Activated T-cell treated with anti-CD3 and anti-CD28 coated beads, Interleukin-2, amount 50 U/mL, for 72 hours (primary cell): Measurements from ENCODE around the gene FAM168A. TPM values are rescaled to one million over a fixed set of nuclear protein-coding genes. Genes with fewer than 3 reads are reported as not detected.

Experiments
- ATAC-seq, 2 donors: fragments of 150-1000 bp; cut with Tn5 transposase; replicated peaks in 1 of 2; 2 replicates each; pipeline ENCODE4 v1.10.0; 2021; ENCODE audit warnings: moderate library complexity in 2 of 2, mild to moderate bottlenecking in 1 of 2
- DNase-seq, 2 donors: peaks; one replicate each; pipeline ENCODE4 v3.0.0; 2021 to 2022; ENCODE audit warnings: mixed read lengths in 1 of 2
- H3K27ac Mint-ChIP-seq: one replicate; pipeline ENCODE4 v1.8.0; 2022; ENCODE audit warnings: mild to moderate bottlenecking, moderate library complexity, mixed read lengths
- H3K27me3 Mint-ChIP-seq: one replicate; pipeline ENCODE4 v1.8.0; 2022; ENCODE audit warnings: low read depth, mixed read lengths
- H3K36me3 Mint-ChIP-seq, 2 donors: one replicate each; pipeline ENCODE4 v1.8.0; 2022; ENCODE audit warnings: mixed read lengths in 2 of 2, mild to moderate bottlenecking in 1 of 2; ENCODE audit not compliant: insufficient read depth in 2 of 2
- H3K4me1 Mint-ChIP-seq: one replicate; pipeline ENCODE4 v1.8.0; 2022; ENCODE audit warnings: low read depth, mixed read lengths
- H3K4me3 Mint-ChIP-seq, 2 donors: one replicate each; pipeline ENCODE4 v1.8.0; 2022; ENCODE audit warnings: mild to moderate bottlenecking in 2 of 2, mixed read lengths in 2 of 2, moderate library complexity in 2 of 2
- H3K9me3 Mint-ChIP-seq, 2 donors: one replicate each; pipeline ENCODE4 v1.8.0; 2022; ENCODE audit warnings: mixed read lengths in 2 of 2
- total RNA-seq, 2 donors: library from RNA; stranded (reverse); gene quantifications; one replicate each; pipeline ENCODE4 v1.2.3, GENCODE V29; 2022

FAM168A gene
- total RNA-seq, 2 donors from 2014 or later = 21.5 to 23.5 TPM

DNA sequence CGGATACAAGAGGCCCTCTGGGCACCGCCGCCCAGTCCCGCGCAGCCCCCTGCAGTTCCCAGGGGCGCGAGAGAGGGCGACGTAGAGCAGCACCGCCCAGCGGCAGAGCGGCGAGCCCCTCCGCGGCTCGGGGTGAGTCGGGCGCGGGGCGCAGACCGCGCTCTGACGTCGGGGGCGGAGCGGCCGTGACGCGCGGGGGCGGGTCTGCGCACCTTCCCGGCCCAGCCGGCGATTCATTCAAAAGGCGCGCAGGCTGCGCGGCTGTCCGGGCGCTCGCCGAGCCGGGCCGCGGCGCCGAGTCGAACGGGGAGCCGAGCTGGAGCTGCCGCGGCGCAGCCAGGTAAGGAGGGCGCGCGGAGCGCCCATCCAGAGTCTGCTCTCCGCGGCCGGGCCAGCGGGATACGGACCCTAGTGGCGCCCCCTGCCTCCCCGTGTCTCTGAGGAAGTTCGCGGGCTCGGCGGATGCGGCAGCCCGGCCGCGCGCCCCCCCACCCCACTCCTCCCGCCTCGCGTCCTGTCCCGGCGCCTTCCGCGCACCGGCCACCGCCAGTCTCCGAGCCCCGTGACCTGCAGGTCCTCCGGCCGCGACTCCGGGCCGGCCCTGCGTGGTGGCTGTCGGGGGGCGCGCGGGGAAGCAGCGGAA, 221.6 kb downstream of the FAM168A start, which contains the start of gene RELT:
RELT (plus strand) TSS at position 240 of the 643 bp plus-strand sequence. CDS start 12,738 bp downstream, outside the sequence.
- Mint-ChIP-seq H3K9me3 (no peaks in the 10 kb centered on the region), H3K4me3 (peak within 1 kb of the TSS; percentile 88 to 94), H3K27ac (peak within 1 kb of the TSS; percentile 92), H3K27me3 (no peaks in the 10 kb centered on the region), H3K36me3 (peaks cover 0 to 2% of the 10 kb centered on the region in 2 donors), H3K4me1 (peaks cover 45% of the 10 kb centered on the region)
- peak; percentile 83 to 85 for ATAC-seq
- peak; percentile 93 to 99 for DNase-seq

- Mint-ChIP-seq H3K27me3 (no peaks in the 10 kb centered on the region), H3K36me3 (peaks cover 0 to 2% of the 10 kb centered on the region in 2 donors), H3K4me1 (peaks cover 41% of the 10 kb centered on the region), H3K27ac (peak overlapping the region; percentile 67), H3K4me3 (peak overlapping the region; percentile 88 to 94), H3K9me3 (no peaks in the 10 kb centered on the region)
- ATAC-seq (peak; percentile 1), DNase-seq (no peak)
Measured at GRCh38 chr11:73375830-73376159, 222.1 kb downstream of the FAM168A start.

DNA sequence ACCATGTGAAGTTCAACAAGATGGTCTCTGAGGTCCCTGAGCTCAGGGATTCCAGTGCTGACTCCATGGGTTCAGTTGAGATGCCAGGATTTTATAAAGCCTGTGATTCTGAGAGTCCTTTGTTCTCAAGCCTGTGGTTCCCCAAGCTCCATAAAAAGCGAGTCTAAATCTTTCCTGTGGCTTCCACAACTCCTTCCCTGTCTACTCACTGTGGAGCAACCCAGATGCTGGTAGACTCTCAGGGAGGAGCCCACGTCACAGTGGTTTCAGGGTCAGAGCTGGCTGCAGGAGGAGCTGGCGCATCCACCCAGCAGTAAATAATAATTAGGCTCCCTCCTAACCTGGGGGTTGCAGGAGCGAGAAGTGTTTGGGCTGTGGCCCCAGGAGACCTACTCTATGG, 223.8 kb downstream of the FAM168A start:
- no peak overlapping the region for H3K4me3 Mint-ChIP-seq
- no peaks in the 10 kb centered on the region for H3K9me3 Mint-ChIP-seq
- no peak for ATAC-seq
- no peaks in the 10 kb centered on the region for H3K27me3 Mint-ChIP-seq
- H3K4me1 Mint-ChIP-seq = peaks cover 31% of the 10 kb centered on the region
- H3K36me3 Mint-ChIP-seq = peaks cover 0 to 2% of the 10 kb centered on the region in 2 donors
- no peak for DNase-seq
- no peak overlapping the region for H3K27ac Mint-ChIP-seq

- DNase-seq (no peak), ATAC-seq (no peak)
- H3K27ac Mint-ChIP-seq = no peak overlapping the region
- no peaks in the 10 kb centered on the region for H3K27me3 Mint-ChIP-seq
- H3K4me1 Mint-ChIP-seq = peaks cover 21% of the 10 kb centered on the region
- no peak overlapping the region for H3K4me3 Mint-ChIP-seq
- H3K36me3 Mint-ChIP-seq = peaks cover 0 to 2% of the 10 kb centered on the region in 2 donors
- H3K9me3 Mint-ChIP-seq = no peaks in the 10 kb centered on the region
Measured at GRCh38 chr11:73372375-73372993, 225.4 kb downstream of the FAM168A start.

DNA sequence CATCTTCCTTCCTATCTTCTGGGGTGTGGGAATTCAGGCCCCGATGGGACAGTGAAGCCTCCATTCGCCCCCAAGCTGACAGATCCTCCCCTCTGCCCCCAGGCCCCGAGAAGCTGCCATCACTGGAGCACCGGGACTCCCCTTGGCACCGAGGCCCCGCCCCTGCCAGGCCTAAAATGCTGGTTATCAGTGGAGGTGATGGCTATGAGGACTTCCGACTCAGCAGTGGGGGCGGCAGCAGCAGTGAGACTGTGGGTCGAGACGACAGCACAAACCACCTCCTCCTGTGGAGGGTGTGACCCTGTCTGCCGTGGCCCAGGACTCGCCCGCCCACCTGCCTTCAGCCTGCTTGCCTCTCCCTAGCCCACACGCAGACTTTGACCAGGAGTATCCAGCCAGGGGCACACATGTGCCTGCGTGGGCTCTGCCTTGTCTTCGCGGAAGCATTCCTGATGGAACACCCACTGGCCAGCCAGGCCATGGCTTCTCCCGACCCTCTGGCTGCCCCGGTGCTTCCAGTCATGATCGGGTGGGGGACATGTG, 230.4 kb downstream of the FAM168A start:
- no peak for DNase-seq
- H3K4me3 Mint-ChIP-seq = no peak overlapping the region
- H3K4me1 Mint-ChIP-seq = peaks cover 24% of the 10 kb centered on the region
- no peak overlapping the region for H3K27ac Mint-ChIP-seq
- H3K9me3 Mint-ChIP-seq = no peaks in the 10 kb centered on the region
- no peaks in the 10 kb centered on the region for H3K36me3 Mint-ChIP-seq
- peak; percentile 18 to 29 for ATAC-seq
- H3K27me3 Mint-ChIP-seq = no peaks in the 10 kb centered on the region

- H3K27me3 Mint-ChIP-seq = no peaks in the 10 kb centered on the region
- DNase-seq (no peak), ATAC-seq (no peak)
- no peaks in the 10 kb centered on the region for H3K36me3 Mint-ChIP-seq
- no peak overlapping the region for H3K4me3 Mint-ChIP-seq
- H3K9me3 Mint-ChIP-seq = no peaks in the 10 kb centered on the region
- peak overlapping the region; percentile 77 for H3K27ac Mint-ChIP-seq
- peaks cover 24% of the 10 kb centered on the region for H3K4me1 Mint-ChIP-seq
Measured at GRCh38 chr11:73366953-73367352, 231.0 kb downstream of the FAM168A start.

GRCh38 chr11:73366265-73366610, 231.7 kb downstream of the FAM168A start:
- ATAC-seq = peak in 1 of 2 donors; percentile 62

GRCh38 chr11:73365352-73366264, 232.3 kb downstream of the FAM168A start:
- DNase-seq (no peak), ATAC-seq (peak in 1 of 2 donors; percentile 4)
- H3K27ac Mint-ChIP-seq = peak overlapping the region; percentile 89
- no peaks in the 10 kb centered on the region for H3K27me3 Mint-ChIP-seq
- no peaks in the 10 kb centered on the region for H3K36me3 Mint-ChIP-seq
- H3K9me3 Mint-ChIP-seq = no peaks in the 10 kb centered on the region
- peak overlapping the region in 1 of 2 donors; percentile 23 for H3K4me3 Mint-ChIP-seq
- peaks cover 24% of the 10 kb centered on the region for H3K4me1 Mint-ChIP-seq

More at GRCh38 chr11:73366265-73366610, 231.7 kb downstream of the FAM168A start:
- H3K4me1 Mint-ChIP-seq = peaks cover 24% of the 10 kb centered on the region
- H3K4me3 Mint-ChIP-seq = peak overlapping the region in 1 of 2 donors; percentile 23
- no peak for DNase-seq
- peak overlapping the region; percentile 89 for H3K27ac Mint-ChIP-seq
- no peaks in the 10 kb centered on the region for H3K27me3 Mint-ChIP-seq
- H3K9me3 Mint-ChIP-seq = no peaks in the 10 kb centered on the region
- H3K36me3 Mint-ChIP-seq = no peaks in the 10 kb centered on the region

DNA sequence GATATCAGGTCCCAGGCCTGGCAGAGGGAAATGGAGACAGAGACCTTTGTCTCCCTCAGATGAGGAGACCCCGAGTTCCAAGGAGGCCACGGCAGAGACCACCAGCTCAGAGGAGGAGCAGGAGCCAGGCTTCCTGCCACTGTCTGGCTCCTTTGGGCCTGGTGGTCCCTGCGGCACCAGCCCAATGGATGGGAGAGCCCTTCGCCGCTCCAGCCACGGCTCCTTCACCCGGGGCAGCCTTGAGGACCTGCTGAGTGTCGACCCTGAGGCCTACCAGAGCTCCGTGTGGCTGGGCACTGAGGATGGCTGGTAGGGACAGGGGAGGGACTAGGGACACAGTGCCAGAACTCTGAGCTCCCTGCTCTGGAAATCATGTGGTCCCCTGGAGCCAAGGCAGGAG, 234.8 kb downstream of the FAM168A start:
- no peak overlapping the region for H3K27ac Mint-ChIP-seq
- no peak overlapping the region for H3K4me3 Mint-ChIP-seq
- no peaks in the 10 kb centered on the region for H3K9me3 Mint-ChIP-seq
- DNase-seq = no peak
- no peak for ATAC-seq
- no peaks in the 10 kb centered on the region for H3K27me3 Mint-ChIP-seq
- peaks cover 24% of the 10 kb centered on the region for H3K4me1 Mint-ChIP-seq
- H3K36me3 Mint-ChIP-seq = no peaks in the 10 kb centered on the region

- no peak for DNase-seq
- H3K27ac Mint-ChIP-seq = no peak overlapping the region
Measured at GRCh38 chr11:73361953-73362776, 235.7 kb downstream of the FAM168A start.

DNA sequence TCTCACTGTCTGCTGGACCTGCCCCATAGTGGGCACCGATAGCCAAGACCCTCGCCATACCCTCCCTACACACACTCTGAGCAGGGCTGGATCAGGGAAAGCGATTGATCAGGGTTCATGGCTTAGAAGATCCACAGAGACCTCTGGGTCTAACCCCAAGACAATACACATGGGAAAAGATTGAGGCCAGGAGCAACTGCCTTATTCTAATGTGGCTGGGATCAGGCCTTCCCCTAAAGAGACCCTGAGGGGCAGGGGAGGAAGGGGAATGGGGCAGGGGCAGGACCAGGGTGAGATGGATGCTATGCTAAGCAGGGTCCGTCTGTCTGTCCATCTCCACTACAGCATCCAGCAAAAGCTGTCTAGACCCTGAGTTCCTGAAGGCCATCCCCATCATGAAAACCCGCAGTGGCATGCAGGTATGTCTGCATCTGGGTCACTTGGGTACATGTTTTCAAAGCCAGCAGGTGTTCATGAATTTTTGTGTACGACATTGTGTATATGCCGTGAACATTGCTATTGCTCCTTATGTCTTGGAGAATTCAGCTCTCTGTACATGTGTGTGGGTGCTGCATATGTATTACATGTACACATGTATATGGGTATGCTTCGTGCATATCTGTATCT, 237.1 kb downstream of the FAM168A start:
- Mint-ChIP-seq H3K27me3 (no peaks in the 10 kb centered on the region), H3K9me3 (no peaks in the 10 kb centered on the region), H3K36me3 (no peaks in the 10 kb centered on the region), H3K4me3 (no peak overlapping the region), H3K4me1 (peaks cover 2% of the 10 kb centered on the region), H3K27ac (no peak overlapping the region)
- DNase-seq (no peak), ATAC-seq (no peak)

More at GRCh38 chr11:73361953-73362776, 235.7 kb downstream of the FAM168A start:
- Mint-ChIP-seq H3K4me3 (no peak overlapping the region), H3K27me3 (no peaks in the 10 kb centered on the region), H3K36me3 (no peaks in the 10 kb centered on the region), H3K4me1 (peaks cover 15% of the 10 kb centered on the region), H3K9me3 (no peaks in the 10 kb centered on the region)
- no peak for ATAC-seq
